ENCODE measurements around the gene SP4.
"Not testable (repeated sequence)": the region's sequence is repeated elsewhere in the genome, so short reads cannot be mapped to it uniquely, and the experiment has no call there.

Gene SP4

GRCh38 chr7:21508538-21508937, 80.7 kb downstream of the SP4 start:
- FAIRE-seq: no peak
- no peak for DNase-seq (ENCODE audit: insufficient read length, low spot score)

- FAIRE-seq (no peak), DNase-seq (ENCODE audit: insufficient read length, low spot score) (no peak)
Measured at GRCh38 chr7:21514062-21514461, 86.2 kb downstream of the SP4 start.

GRCh38 chr7:21524680-21525079, 96.8 kb downstream of the SP4 start:
- DNase-seq (ENCODE audit: insufficient read length, low spot score) (no peak), FAIRE-seq (no peak)

GRCh38 chr7:21526007-21526406, 98.1 kb downstream of the SP4 start:
- DNase-seq (ENCODE audit: insufficient read length, low spot score): no peak
- FAIRE-seq: no peak

GRCh38 chr7:21526448-21526847, 98.6 kb downstream of the SP4 start:
- DNase-seq (ENCODE audit: insufficient read length, low spot score): no peak
- no peak for FAIRE-seq

- not testable (repeated sequence) for FAIRE-seq; DNase-seq (ENCODE audit: insufficient read length, low spot score)
Measured at GRCh38 chr7:21532485-21532884, 104.6 kb downstream of the SP4 start.

GRCh38 chr7:21533646-21534045, 105.8 kb downstream of the SP4 start:
- FAIRE-seq; DNase-seq (ENCODE audit: insufficient read length, low spot score): not testable (repeated sequence)

- not testable (repeated sequence) for FAIRE-seq; DNase-seq (ENCODE audit: insufficient read length, low spot score)
Measured at GRCh38 chr7:21536445-21537118, 108.7 kb downstream of the SP4 start.

GRCh38 chr7:21538936-21539495, 111.1 kb downstream of the SP4 start:
- no peak for FAIRE-seq

GRCh38 chr7:21542891-21543527, 115.1 kb downstream of the SP4 start, which contains the start of gene DNAH11:
TSS of gene DNAH11 (plus strand) at chr7:21543039. CDS start at chr7:21543246, 207 bp downstream.
- no peak for FAIRE-seq

More at GRCh38 chr7:21538936-21539495, 111.1 kb downstream of the SP4 start:
- no peak for DNase-seq (ENCODE audit: insufficient read length, low spot score)

GRCh38 chr7:21543528-21544302, 115.8 kb downstream of the SP4 start:
- FAIRE-seq: no peak
- no peak for DNase-seq (ENCODE audit: insufficient read length, low spot score)

More at GRCh38 chr7:21542891-21543527, 115.1 kb downstream of the SP4 start, which contains the start of gene DNAH11:
- DNase-seq (ENCODE audit: insufficient read length, low spot score): no peak

- FAIRE-seq (no peak), DNase-seq (ENCODE audit: insufficient read length, low spot score) (no peak)
Measured at GRCh38 chr7:21544303-21544656, 116.4 kb downstream of the SP4 start.

GRCh38 chr7:21544715-21545114, 116.8 kb downstream of the SP4 start:
- DNase-seq (ENCODE audit: insufficient read length, low spot score): no peak

GRCh38 chr7:21547501-21547900, 119.6 kb downstream of the SP4 start:
- DNase-seq (ENCODE audit: insufficient read length, low spot score): no peak
- FAIRE-seq: no peak

More at GRCh38 chr7:21544715-21545114, 116.8 kb downstream of the SP4 start:
- no peak for FAIRE-seq

- no peak for FAIRE-seq
- DNase-seq (ENCODE audit: insufficient read length, low spot score): no peak
Measured at GRCh38 chr7:21548491-21548890, 120.6 kb downstream of the SP4 start.

- DNase-seq (ENCODE audit: insufficient read length, low spot score) (no peak), FAIRE-seq (no peak)
Measured at GRCh38 chr7:21550076-21550475, 122.2 kb downstream of the SP4 start.

GRCh38 chr7:21550821-21551531, 123.1 kb downstream of the SP4 start:
- no peak for DNase-seq (ENCODE audit: insufficient read length, low spot score)
- no peak for FAIRE-seq

- DNase-seq (ENCODE audit: insufficient read length, low spot score) (no peak), FAIRE-seq (no peak)
Measured at GRCh38 chr7:21562385-21562784, 134.5 kb downstream of the SP4 start.
